ENCODE measurements around the gene C22orf39.

GRCh38 chr22:19438298-19438697 lies 9.2 kb downstream of the C22orf39 start:
- TF ChIP-seq CTCF (IDR thresholded peaks at IDR 0.05) = no peak
- no peak for TF ChIP-seq EZH2 (IDR thresholded peaks at IDR 0.05; ENCODE audit: borderline replicate concordance, insufficient read depth, low read depth, low read length, poor library complexity, severe bottlenecking)

Measured in B cell (primary cell).